Astrocyte (in vitro differentiated cells and primary cell): Measurements from ENCODE around the gene CLK4.

Experiments used
- EZH2 ChIP-seq: IDR thresholded peaks from 2 replicates; pipeline ENCODE4 v1.6.1; 2012; ENCODE audit warnings: mild to moderate bottlenecking, low read length, inconsistent platforms; ENCODE audit not compliant: insufficient read depth
- TF ChIP-seq, protein P1 (sequence below): IDR thresholded peaks from 2 replicates; pipeline ENCODE4 v1.5.1; 2011; ENCODE audit warnings: low read depth, mild to moderate bottlenecking, inconsistent platforms, low read length, moderate library complexity; ENCODE audit not compliant: insufficient read depth

DNA sequence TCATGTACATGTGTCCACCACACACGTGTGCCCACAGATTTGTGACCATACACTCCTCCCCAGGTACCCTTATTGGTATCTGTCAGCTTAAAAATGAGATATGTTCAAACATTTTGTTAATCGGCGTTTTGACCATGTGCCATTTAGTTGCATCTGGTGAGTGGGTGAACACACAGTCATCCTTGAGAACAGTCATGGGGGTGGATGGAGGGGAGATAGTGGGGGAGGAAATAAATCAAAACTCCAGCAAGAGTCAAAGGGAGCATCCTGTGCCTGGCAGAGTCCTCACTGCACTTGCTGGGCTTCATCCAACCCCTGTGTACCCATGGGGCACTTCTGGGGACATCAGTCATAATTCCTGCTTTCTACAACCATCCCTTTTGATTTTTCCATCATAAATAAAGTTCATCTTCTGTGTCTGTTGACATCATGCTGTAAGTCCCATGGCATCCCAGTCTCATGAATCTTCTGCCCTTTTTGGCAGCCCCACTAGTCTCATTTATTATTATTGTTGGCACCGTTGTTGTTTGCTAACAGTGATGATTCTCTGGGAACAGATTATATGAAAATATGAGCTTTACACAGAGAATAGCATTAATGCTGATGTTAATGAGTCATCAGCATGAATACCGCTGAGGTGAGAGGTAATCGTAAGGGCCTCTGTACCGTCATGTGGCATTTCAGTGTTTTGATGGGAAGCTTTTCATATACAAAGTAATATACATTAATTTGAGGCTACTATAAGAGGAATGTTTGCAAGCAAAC, 24.4 kb upstream of the CLK4 start:
- TF ChIP-seq, protein P1, sequence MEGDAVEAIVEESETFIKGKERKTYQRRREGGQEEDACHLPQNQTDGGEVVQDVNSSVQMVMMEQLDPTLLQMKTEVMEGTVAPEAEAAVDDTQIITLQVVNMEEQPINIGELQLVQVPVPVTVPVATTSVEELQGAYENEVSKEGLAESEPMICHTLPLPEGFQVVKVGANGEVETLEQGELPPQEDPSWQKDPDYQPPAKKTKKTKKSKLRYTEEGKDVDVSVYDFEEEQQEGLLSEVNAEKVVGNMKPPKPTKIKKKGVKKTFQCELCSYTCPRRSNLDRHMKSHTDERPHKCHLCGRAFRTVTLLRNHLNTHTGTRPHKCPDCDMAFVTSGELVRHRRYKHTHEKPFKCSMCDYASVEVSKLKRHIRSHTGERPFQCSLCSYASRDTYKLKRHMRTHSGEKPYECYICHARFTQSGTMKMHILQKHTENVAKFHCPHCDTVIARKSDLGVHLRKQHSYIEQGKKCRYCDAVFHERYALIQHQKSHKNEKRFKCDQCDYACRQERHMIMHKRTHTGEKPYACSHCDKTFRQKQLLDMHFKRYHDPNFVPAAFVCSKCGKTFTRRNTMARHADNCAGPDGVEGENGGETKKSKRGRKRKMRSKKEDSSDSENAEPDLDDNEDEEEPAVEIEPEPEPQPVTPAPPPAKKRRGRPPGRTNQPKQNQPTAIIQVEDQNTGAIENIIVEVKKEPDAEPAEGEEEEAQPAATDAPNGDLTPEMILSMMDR = no peak
- no peak for TF ChIP-seq EZH2
